Heart left ventricle (tissue), 16 donors: ENCODE measurements around the gene CTXND2. TPM values are rescaled to one million over a fixed set of nuclear protein-coding genes. Genes with fewer than 3 reads are reported as not detected.

ENCODE experiments used
- ATAC-seq, 4 donors: fragments of 200-7000 bp; cut with Tn5 transposase; one replicate each; pipeline ENCODE4 v1.9.1; 2020 to 2022; ENCODE audit warnings: moderate library complexity in 4 of 4, mild to moderate bottlenecking in 3 of 4, moderate number of reproducible peaks in 1 of 4
- DNase-seq, 5 donors: peaks; one replicate each; pipeline ENCODE4 v3.0.0-alpha.2; 2020
- H3K27ac ChIP-seq, 12 donors: fragments of 200-600 bp; sonication (generic) in 4 of 12; one replicate each; pipeline versions ENCODE4 v1.5.0 to v1.8.0; 2016 to 2022; ENCODE audit warnings: mild to moderate bottlenecking in 2 of 12
- H3K27me3 ChIP-seq, 9 donors: fragments of 200-600 bp; sonication (generic) in 2 of 9; one replicate each; pipeline versions ENCODE4 v1.5.1 to v1.8.0; 2016 to 2022; ENCODE audit warnings: mild to moderate bottlenecking in 3 of 9
- H3K36me3 ChIP-seq, 9 donors: fragments of 200-600 bp; sonication (generic) in 2 of 9; one replicate each; pipeline versions ENCODE4 v1.5.0 to v1.8.0; 2018 to 2022; ENCODE audit warnings: mild to moderate bottlenecking in 2 of 9
- H3K4me1 ChIP-seq, 12 donors: fragments of 200-600 bp; sonication (generic) in 4 of 12; one replicate each; pipeline versions ENCODE4 v1.5.0 to v1.8.0; 2016 to 2022; ENCODE audit warnings: mild to moderate bottlenecking in 3 of 12
- H3K4me3 ChIP-seq, 12 donors: fragments of 200-600 bp; sonication (generic) in 4 of 12; one replicate each; pipeline versions ENCODE4 v1.5.0 to v1.8.0; 2017 to 2022; ENCODE audit warnings: mild to moderate bottlenecking in 9 of 12, moderate library complexity in 4 of 12
- H3K9me3 ChIP-seq, 12 donors: fragments of 200-600 bp; sonication (generic) in 4 of 12; one replicate each; pipeline versions ENCODE4 v1.5.0 to v1.8.0; 2016 to 2022; ENCODE audit warnings: mild to moderate bottlenecking in 1 of 12
- POLR2A ChIP-seq, 2 donors: fragments of 450-650 bp; IDR thresholded peaks; one replicate each; pipeline ENCODE4 v1.6.1; 2017; ENCODE audit warnings: antibody characterized with exemption in 2 of 2, mild to moderate bottlenecking in 2 of 2, moderate library complexity in 2 of 2
- WGBS, 4 donors: extraction: QIAGEN DNeasy Blood & Tissue Kit in 2 of 4; methylation state at CpG; one replicate each; pipeline versions ENCODE4 v1.1.5 to v1.1.7; 2013 to 2018; 5-methylcytosine and 5-hydroxymethylcytosine counted together
- intact Hi-C, 10 donors: fragments of 100-400 bp; cut with DNase I; formaldehyde crosslinking; loops; one replicate each; pipeline versions ENCODE4 v1.11.1 to v1.14.2; 2022
- polyA plus RNA-seq, 2 donors: library from polyadenylated mRNA; stranded (reverse); fragments of 200-250 nt; gene quantifications; one replicate each; pipeline ENCODE4 v1.2.3, GENCODE V29; 2013
- total RNA-seq, 9 donors: library from RNA; depleted of rRNA in 2 of 9; stranded (reverse); fragments of >200 nt in 2 of 9; fragmentation: NEBNext Ultra II Directional in 3 of 9; extraction: Animal tissue kit (Norgen Biotek cat#: 25700) in 3 of 9; gene quantifications; one replicate each; pipeline versions ENCODE4 v1.1.0 to v1.2.4, GENCODE V29; 2016 to 2023
- TF ChIP-seq, protein P1 (sequence below), 12 donors: fragments of 200-600 bp; sonication (generic) in 4 of 12; IDR thresholded peaks; one replicate each; pipeline versions ENCODE4 v1.5.0 to v1.8.0; 2018 to 2022; ENCODE audit warnings: antibody characterized with exemption in 12 of 12, mild to moderate bottlenecking in 5 of 12
- donor health status: ischemic (EF 13 %, LVEDD 7.1; RV severe dilation, severe dysfunction).
- donor health status: healthy with polysubstance abuse.
- donor health status: DM: no; HTN: yes; CAD: no.
- donor health status: DM: no; HTN: no; CAD: no.
- donor health status: ischemic (EF 25% LVEDD 6.9; RV normal size, moderate dysfunction).
- donor health status: ischemic (EF 25% LVEDD 5.7; RV mildly dilated, moderate dysfunction).
- donor health status: healthy.
- donor health status: DM: yes; HTN: yes; CAD: no.
- donor health status: ischemic (EF 35%, LVEDD 5.7; RV mildly dilated, moderate dysfunction).
- donor health status: nonischemic (EF 11% LVEDD 7.7; RV severe dilation, severe dysfunction).
- donor health status: DM: yes; HTN: yes; CAD: no.
- donor health status: PGD.
- donor health status: ischemic (EF 29% LVEDD 5.4; RV normal size, mild dysfunction).
- donor health status: nonischemic (EF 23%, LVEDD 6.1; RV moderate dilation, normal function).

CTXND2 gene
- total and polyA plus RNA-seq, 11 donors, result not detected

DNA sequence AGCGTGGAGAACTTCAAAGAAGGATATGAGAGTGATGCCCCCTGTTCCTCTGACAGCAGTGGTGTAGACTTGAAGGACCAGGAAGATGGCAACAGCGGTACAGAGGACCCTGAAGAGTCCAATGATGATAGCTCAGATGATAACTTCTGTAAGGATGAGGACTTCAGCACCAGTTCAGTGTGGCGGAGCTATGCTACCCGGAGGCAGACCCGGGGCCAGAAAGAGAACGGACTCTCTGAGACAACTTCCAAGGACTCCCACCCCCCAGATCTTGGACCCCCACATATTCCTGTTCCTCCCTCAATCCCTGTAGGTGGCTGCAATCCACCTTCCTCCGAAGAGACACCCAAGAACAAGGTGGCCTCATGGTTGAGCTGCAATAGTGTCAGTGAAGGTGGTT is 73.7 kb downstream of the CTXND2 start:
- H3K9me3 ChIP-seq, result no peaks in the 10 kb centered on the region
- 93 to 98% (median 95%) methylated on average over 7 of the region's 7 CpGs for WGBS, 4 donors
- DNase-seq (no peak), ATAC-seq (no peak)
- peaks cover 0 to 99% (median 98%) of the 10 kb centered on the region in 9 donors for H3K36me3 ChIP-seq
- H3K4me1 ChIP-seq, result peaks cover 0 to 4% (median 0%) of the 10 kb centered on the region in 12 donors
- no peak for TF ChIP-seq POLR2A (IDR thresholded peaks at IDR 0.05)
- TF ChIP-seq, protein P1, sequence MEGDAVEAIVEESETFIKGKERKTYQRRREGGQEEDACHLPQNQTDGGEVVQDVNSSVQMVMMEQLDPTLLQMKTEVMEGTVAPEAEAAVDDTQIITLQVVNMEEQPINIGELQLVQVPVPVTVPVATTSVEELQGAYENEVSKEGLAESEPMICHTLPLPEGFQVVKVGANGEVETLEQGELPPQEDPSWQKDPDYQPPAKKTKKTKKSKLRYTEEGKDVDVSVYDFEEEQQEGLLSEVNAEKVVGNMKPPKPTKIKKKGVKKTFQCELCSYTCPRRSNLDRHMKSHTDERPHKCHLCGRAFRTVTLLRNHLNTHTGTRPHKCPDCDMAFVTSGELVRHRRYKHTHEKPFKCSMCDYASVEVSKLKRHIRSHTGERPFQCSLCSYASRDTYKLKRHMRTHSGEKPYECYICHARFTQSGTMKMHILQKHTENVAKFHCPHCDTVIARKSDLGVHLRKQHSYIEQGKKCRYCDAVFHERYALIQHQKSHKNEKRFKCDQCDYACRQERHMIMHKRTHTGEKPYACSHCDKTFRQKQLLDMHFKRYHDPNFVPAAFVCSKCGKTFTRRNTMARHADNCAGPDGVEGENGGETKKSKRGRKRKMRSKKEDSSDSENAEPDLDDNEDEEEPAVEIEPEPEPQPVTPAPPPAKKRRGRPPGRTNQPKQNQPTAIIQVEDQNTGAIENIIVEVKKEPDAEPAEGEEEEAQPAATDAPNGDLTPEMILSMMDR (IDR thresholded peaks at IDR 0.05), result no peak
- no peak overlapping the region for H3K4me3 ChIP-seq
- intact Hi-C loops, result no loop called here
- no peak overlapping the region for H3K27ac ChIP-seq
- no peaks in the 10 kb centered on the region for H3K27me3 ChIP-seq

DNA sequence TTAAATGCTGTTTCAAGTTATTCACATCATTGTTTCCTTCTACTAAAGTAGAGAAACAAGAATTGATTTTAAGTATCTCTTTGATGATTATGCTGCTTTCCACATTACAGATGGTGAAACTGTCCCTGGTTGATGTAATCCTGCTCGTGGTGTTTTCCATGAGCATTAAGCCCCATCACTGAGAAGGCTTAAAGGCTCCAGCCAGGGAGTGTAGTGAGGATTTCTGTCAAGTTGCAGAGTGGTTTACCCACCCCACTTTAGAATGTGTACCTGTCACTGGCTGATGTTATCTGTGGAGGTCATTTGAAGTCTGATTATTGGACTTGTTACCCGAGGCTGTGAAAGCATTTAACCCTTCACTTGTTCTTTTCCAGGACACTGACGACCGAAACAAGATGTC is 74.8 kb downstream of the CTXND2 start:
- 66 to 71% (median 68%) methylated on average over 4 of the region's 4 CpGs for WGBS, 4 donors
- Histone ChIP-seq H3K27ac (no peak overlapping the region), H3K4me1 (peaks cover 0 to 4% (median 0%) of the 10 kb centered on the region in 12 donors), H3K27me3 (no peaks in the 10 kb centered on the region), H3K4me3 (no peak overlapping the region), H3K36me3 (peaks cover 0 to 100% (median 98%) of the 10 kb centered on the region in 9 donors), H3K9me3 (no peaks in the 10 kb centered on the region)
- TF ChIP-seq, protein P1 (IDR thresholded peaks at IDR 0.05), result no peak
- no peak for TF ChIP-seq POLR2A (IDR thresholded peaks at IDR 0.05)
- DNase-seq (no peak), ATAC-seq (no peak)
- intact Hi-C loops, result no loop called here

Other genes starting within 250 kb of the CTXND2 start
- gene GOLPH3L, start 190.0 kb upstream of the CTXND2 start, total RNA-seq, result 10 to 100 TPM; 11.4 to 22.1 (median 14.7) TPM
- gene GOLPH3L, start 190.0 kb upstream of the CTXND2 start, polyA plus RNA-seq, result 10 to 100 TPM in 1 of 2 donors, 1 to 10 TPM in 1; 5.5 to 14.4 TPM
- under 1 TPM in 2 of 9 donors, not detected in 7; 0.25 to 0.45 TPM for gene HORMAD1, start 166.2 kb upstream of the CTXND2 start, total RNA-seq
- not detected for gene HORMAD1, start 166.2 kb upstream of the CTXND2 start, polyA plus RNA-seq
- gene CTSS, start 121.4 kb upstream of the CTXND2 start, total RNA-seq, result 100 to 1,000 TPM in 2 of 9 donors, 10 to 100 TPM in 5, 1 to 10 TPM in 2; 5.8 to 306 (median 16.9) TPM
- 10 to 100 TPM in 1 of 2 donors, 1 to 10 TPM in 1; 3.9 to 10.2 TPM for gene CTSS, start 121.4 kb upstream of the CTXND2 start, polyA plus RNA-seq
- gene CTSK, start 78.9 kb upstream of the CTXND2 start, total RNA-seq, result 10 to 100 TPM in 2 of 9 donors, 1 to 10 TPM in 7; 2.1 to 17.9 (median 6.1) TPM
- gene CTSK, start 78.9 kb upstream of the CTXND2 start, polyA plus RNA-seq, result 1 to 10 TPM; 2.1 to 2.4 TPM
- 10 to 100 TPM; 22.2 to 45.0 (median 32.0) TPM for gene ARNT, start 10.5 kb upstream of the CTXND2 start, total RNA-seq
- 10 to 100 TPM; 10.3 to 18.2 TPM for gene ARNT, start 10.5 kb upstream of the CTXND2 start, polyA plus RNA-seq
- 10 to 100 TPM; 12.5 to 28.0 (median 17.5) TPM for gene SETDB1, start 39.2 kb downstream of the CTXND2 start, total RNA-seq
- gene SETDB1, start 39.2 kb downstream of the CTXND2 start, polyA plus RNA-seq, result 10 to 100 TPM; 12.7 to 12.9 TPM
- 100 to 1,000 TPM in 2 of 9 donors, 10 to 100 TPM in 7; 51.7 to 113 (median 76.1) TPM for gene CERS2, start 87.7 kb downstream of the CTXND2 start, total RNA-seq
- 10 to 100 TPM; 72.0 to 94.1 TPM for gene CERS2, start 87.7 kb downstream of the CTXND2 start, polyA plus RNA-seq
- gene ANXA9, start 95.2 kb downstream of the CTXND2 start, total RNA-seq, result 1 to 10 TPM in 1 of 9 donors, under 1 TPM in 3, not detected in 5; 0.12 to 2.0 (median 0.35) TPM
- under 1 TPM in 1 of 2 donors, not detected in 1; 0.19 TPM for gene ANXA9, start 95.2 kb downstream of the CTXND2 start, polyA plus RNA-seq
- 10 to 100 TPM; 37.6 to 98.4 (median 54.2) TPM for gene MINDY1, start 119.8 kb downstream of the CTXND2 start, total RNA-seq
- gene MINDY1, start 119.8 kb downstream of the CTXND2 start, polyA plus RNA-seq, result 10 to 100 TPM; 18.5 to 20.4 TPM
- gene PRUNE1, start 121.3 kb downstream of the CTXND2 start, total RNA-seq, result 10 to 100 TPM; 32.5 to 65.3 (median 42.0) TPM
- 10 to 100 TPM; 15.1 to 22.8 TPM for gene PRUNE1, start 121.3 kb downstream of the CTXND2 start, polyA plus RNA-seq
- gene BNIPL, start 149.4 kb downstream of the CTXND2 start, total RNA-seq, result under 1 TPM in 7 of 9 donors, not detected in 2; 0.09 to 0.59 (median 0.38) TPM
- under 1 TPM; 0.07 to 0.65 TPM for gene BNIPL, start 149.4 kb downstream of the CTXND2 start, polyA plus RNA-seq
- 10 to 100 TPM in 3 of 9 donors, 1 to 10 TPM in 6; 7.1 to 14.2 (median 8.0) TPM for gene C1orf56, start 160.6 kb downstream of the CTXND2 start, total RNA-seq
- gene C1orf56, start 160.6 kb downstream of the CTXND2 start, polyA plus RNA-seq, result 1 to 10 TPM; 6.3 to 7.5 TPM
- 10 to 100 TPM; 21.7 to 65.9 (median 28.2) TPM for gene CDC42SE1, start 172.5 kb downstream of the CTXND2 start, total RNA-seq
- gene CDC42SE1, start 172.5 kb downstream of the CTXND2 start, polyA plus RNA-seq, result 10 to 100 TPM; 20.3 to 37.8 TPM
- gene MLLT11, start 173.3 kb downstream of the CTXND2 start, total RNA-seq, result 10 to 100 TPM in 7 of 9 donors, 1 to 10 TPM in 2; 4.8 to 54.1 (median 20.5) TPM
- gene MLLT11, start 173.3 kb downstream of the CTXND2 start, polyA plus RNA-seq, result 10 to 100 TPM in 1 of 2 donors, 1 to 10 TPM in 1; 5.4 to 23.4 TPM
- gene GABPB2, start 183.6 kb downstream of the CTXND2 start, total RNA-seq, result 10 to 100 TPM in 8 of 9 donors, 1 to 10 TPM in 1; 5.9 to 15.2 (median 11.7) TPM
- gene GABPB2, start 183.6 kb downstream of the CTXND2 start, polyA plus RNA-seq, result 1 to 10 TPM; 4.6 to 8.9 TPM